ENCODE data around the gene GLIPR2.

Gene GLIPR2

GRCh38 chr9:36194326-36195000, 57.9 kb downstream of the GLIPR2 start:
- no peak for DNase-seq

GRCh38 chr9:36204906-36205547, 68.5 kb downstream of the GLIPR2 start:
- no peak for DNase-seq

- DNase-seq, result no peak
These were observed 70.5 kb downstream of the GLIPR2 start for GRCh38 chr9:36207016-36207415.

GRCh38 chr9:36207546-36208012, 71.0 kb downstream of the GLIPR2 start:
- peak in 1 of 5 experiments; percentile 47 for DNase-seq

- DNase-seq, result peak in 1 of 5 experiments; percentile 35
These were observed 72.2 kb downstream of the GLIPR2 start for GRCh38 chr9:36208521-36209253.

GRCh38 chr9:36210722-36211121, 74.2 kb downstream of the GLIPR2 start:
- DNase-seq, result no peak

GRCh38 chr9:36211510-36211909, 75.0 kb downstream of the GLIPR2 start:
- no peak for DNase-seq

- DNase-seq, result no peak
These were observed 76.9 kb downstream of the GLIPR2 start for GRCh38 chr9:36213387-36213786.
